Adipose tissue (tissue), 3 donors: ENCODE measurements around the gene ADSS1. TPM values are rescaled to one million over a fixed set of nuclear protein-coding genes. Genes with fewer than 3 reads are reported as not detected.

Experiments used
- H3K27ac ChIP-seq: one replicate; pipeline ENCODE4 v1.5.1; 2013; ENCODE audit warnings: low read depth, low read length
- WGBS, 3 donors: extraction: QIAGEN DNeasy Blood & Tissue Kit; methylation state at CpG; one replicate each; pipeline ENCODE4 v1.1.7; 2013; 5-methylcytosine and 5-hydroxymethylcytosine counted together
- polyA plus RNA-seq, 3 donors: library from polyadenylated mRNA; stranded (reverse); fragments of 200-250 nt; gene quantifications; one replicate each; pipeline ENCODE4 v1.2.3, GENCODE V29; 2013
- donor health status: healthy with polysubstance abuse.
- donor health status: Bipolar disorder and iron deficiency.
- donor health status: healthy.

Gene ADSS1
- 10 to 100 TPM in 2 of 3 donors, 1 to 10 TPM in 1; 4.3 to 13.6 (median 12.6) TPM for polyA plus RNA-seq

GRCh38 chr14:104723651-104724406 is at the start of gene ADSS1:
TSS of gene ADSS1 (plus strand) at chr14:104724229. CDS start at chr14:104724271, 42 bp downstream.
- no peak within 1 kb of the TSS for H3K27ac ChIP-seq
- 0 to 1% (median 1%) methylated on average over 54 to 82 of the region's 82 CpGs for WGBS, 3 donors

GRCh38 chr14:104675447-104675846 is 48.6 kb upstream of the ADSS1 start:
- 94 to 100% (median 95%) methylated on average over 2 of the region's 2 CpGs for WGBS, 3 donors
- H3K27ac ChIP-seq: no peak overlapping the region

GRCh38 chr14:104676130-104676693 is 47.8 kb upstream of the ADSS1 start:
- WGBS, 3 donors: 91 to 97% (median 92%) methylated on average over 7 of the region's 7 CpGs
- H3K27ac ChIP-seq: no peak overlapping the region

GRCh38 chr14:104676694-104677511 is 47.1 kb upstream of the ADSS1 start:
- 23 to 46% (median 23%) methylated on average over 29 of the region's 29 CpGs for WGBS, 3 donors
- H3K27ac ChIP-seq: no peak overlapping the region

- H3K27ac ChIP-seq: no peak overlapping the region
- 1 to 3% (median 1%) methylated on average over 36 to 43 of the region's 43 CpGs for WGBS, 3 donors
These were observed 46.3 kb upstream of the ADSS1 start for GRCh38 chr14:104677512-104678332.

- H3K27ac ChIP-seq: no peak overlapping the region
- 12 to 61% (median 22%) methylated on average over 10 to 13 of the region's 13 CpGs for WGBS, 3 donors
These were observed 45.7 kb upstream of the ADSS1 start for GRCh38 chr14:104678346-104678745.

GRCh38 chr14:104678901-104679705 is 44.9 kb upstream of the ADSS1 start:
- no peak overlapping the region for H3K27ac ChIP-seq
- 86 to 92% (median 89%) methylated on average over 17 to 18 of the region's 18 CpGs for WGBS, 3 donors

GRCh38 chr14:104680056-104680805 is 43.8 kb upstream of the ADSS1 start:
- WGBS, 3 donors: 64 to 77% (median 70%) methylated on average over 21 of the region's 21 CpGs
- peak overlapping the region; percentile 52 for H3K27ac ChIP-seq

GRCh38 chr14:104680806-104681688 is 43.0 kb upstream of the ADSS1 start:
- H3K27ac ChIP-seq: peak overlapping the region; percentile 52
- 51 to 54% (median 51%) methylated on average over 26 of the region's 26 CpGs for WGBS, 3 donors

- WGBS, 3 donors: 34 to 36% (median 34%) methylated on average over 11 of the region's 11 CpGs
- H3K27ac ChIP-seq: no peak overlapping the region
These were observed 42.3 kb upstream of the ADSS1 start for GRCh38 chr14:104681689-104682074.

GRCh38 chr14:104682107-104682593 is 41.9 kb upstream of the ADSS1 start:
- 59 to 70% (median 69%) methylated on average over 9 to 12 of the region's 12 CpGs for WGBS, 3 donors
- H3K27ac ChIP-seq: no peak overlapping the region

GRCh38 chr14:104683653-104684448 is 40.2 kb upstream of the ADSS1 start:
- WGBS, 3 donors: 89 to 91% (median 89%) methylated on average over 22 of the region's 22 CpGs
- no peak overlapping the region for H3K27ac ChIP-seq

GRCh38 chr14:104684449-104684821 is 39.6 kb upstream of the ADSS1 start:
- 93 to 95% (median 94%) methylated on average over 10 of the region's 10 CpGs for WGBS, 3 donors
- no peak overlapping the region for H3K27ac ChIP-seq

GRCh38 chr14:104685216-104685997 is 38.6 kb upstream of the ADSS1 start:
- H3K27ac ChIP-seq: no peak overlapping the region
- WGBS, 3 donors: 77 to 86% (median 79%) methylated on average over 4 of the region's 4 CpGs
